ENCODE data around the gene TMEM151B.

GRCh38 chr6:44256775-44257024 is 13.6 kb upstream of the TMEM151B start:
- TF ChIP-seq CREB1 (IDR thresholded peaks at IDR 0.05) (no peak), CREB1 (CRISPR knock-in tag; IDR thresholded peaks at IDR 0.05) (no peak), CHD2 (IDR thresholded peaks at IDR 0.05; ENCODE audit: low read depth, low read length) (no peak), ZNF143 (CRISPR knock-in tag; IDR thresholded peaks at IDR 0.05) (no peak), TCF12 (IDR thresholded peaks at IDR 0.05) (no peak), TCF12 (CRISPR knock-in tag; IDR thresholded peaks at IDR 0.05) (no peak), ZBTB7A (CRISPR knock-in tag; IDR thresholded peaks at IDR 0.05) (no peak), EZH2 (conservative IDR thresholded peaks at IDR 0.05; ENCODE audit: low read depth, low read length) (no peak), DBP (CRISPR knock-in tag; IDR thresholded peaks at IDR 0.05; ENCODE audit: not compliant biosample characterization) (no peak), PCBP1 (IDR thresholded peaks at IDR 0.05; ENCODE audit: borderline replicate concordance, low read depth, low read length) (no peak), ZNF274 (CRISPR knock-in tag; IDR thresholded peaks at IDR 0.05) (no peak), RCOR2 (CRISPR knock-in tag; IDR thresholded peaks at IDR 0.05) (no peak)
- TF ChIP-seq, protein P1, sequence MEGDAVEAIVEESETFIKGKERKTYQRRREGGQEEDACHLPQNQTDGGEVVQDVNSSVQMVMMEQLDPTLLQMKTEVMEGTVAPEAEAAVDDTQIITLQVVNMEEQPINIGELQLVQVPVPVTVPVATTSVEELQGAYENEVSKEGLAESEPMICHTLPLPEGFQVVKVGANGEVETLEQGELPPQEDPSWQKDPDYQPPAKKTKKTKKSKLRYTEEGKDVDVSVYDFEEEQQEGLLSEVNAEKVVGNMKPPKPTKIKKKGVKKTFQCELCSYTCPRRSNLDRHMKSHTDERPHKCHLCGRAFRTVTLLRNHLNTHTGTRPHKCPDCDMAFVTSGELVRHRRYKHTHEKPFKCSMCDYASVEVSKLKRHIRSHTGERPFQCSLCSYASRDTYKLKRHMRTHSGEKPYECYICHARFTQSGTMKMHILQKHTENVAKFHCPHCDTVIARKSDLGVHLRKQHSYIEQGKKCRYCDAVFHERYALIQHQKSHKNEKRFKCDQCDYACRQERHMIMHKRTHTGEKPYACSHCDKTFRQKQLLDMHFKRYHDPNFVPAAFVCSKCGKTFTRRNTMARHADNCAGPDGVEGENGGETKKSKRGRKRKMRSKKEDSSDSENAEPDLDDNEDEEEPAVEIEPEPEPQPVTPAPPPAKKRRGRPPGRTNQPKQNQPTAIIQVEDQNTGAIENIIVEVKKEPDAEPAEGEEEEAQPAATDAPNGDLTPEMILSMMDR (CRISPR knock-in tag; IDR thresholded peaks at IDR 0.05): no peak
- TF ChIP-seq, protein P2, sequence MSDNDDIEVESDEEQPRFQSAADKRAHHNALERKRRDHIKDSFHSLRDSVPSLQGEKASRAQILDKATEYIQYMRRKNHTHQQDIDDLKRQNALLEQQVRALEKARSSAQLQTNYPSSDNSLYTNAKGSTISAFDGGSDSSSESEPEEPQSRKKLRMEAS (IDR thresholded peaks at IDR 0.05): no peak
- TF ChIP-seq, protein P3, sequence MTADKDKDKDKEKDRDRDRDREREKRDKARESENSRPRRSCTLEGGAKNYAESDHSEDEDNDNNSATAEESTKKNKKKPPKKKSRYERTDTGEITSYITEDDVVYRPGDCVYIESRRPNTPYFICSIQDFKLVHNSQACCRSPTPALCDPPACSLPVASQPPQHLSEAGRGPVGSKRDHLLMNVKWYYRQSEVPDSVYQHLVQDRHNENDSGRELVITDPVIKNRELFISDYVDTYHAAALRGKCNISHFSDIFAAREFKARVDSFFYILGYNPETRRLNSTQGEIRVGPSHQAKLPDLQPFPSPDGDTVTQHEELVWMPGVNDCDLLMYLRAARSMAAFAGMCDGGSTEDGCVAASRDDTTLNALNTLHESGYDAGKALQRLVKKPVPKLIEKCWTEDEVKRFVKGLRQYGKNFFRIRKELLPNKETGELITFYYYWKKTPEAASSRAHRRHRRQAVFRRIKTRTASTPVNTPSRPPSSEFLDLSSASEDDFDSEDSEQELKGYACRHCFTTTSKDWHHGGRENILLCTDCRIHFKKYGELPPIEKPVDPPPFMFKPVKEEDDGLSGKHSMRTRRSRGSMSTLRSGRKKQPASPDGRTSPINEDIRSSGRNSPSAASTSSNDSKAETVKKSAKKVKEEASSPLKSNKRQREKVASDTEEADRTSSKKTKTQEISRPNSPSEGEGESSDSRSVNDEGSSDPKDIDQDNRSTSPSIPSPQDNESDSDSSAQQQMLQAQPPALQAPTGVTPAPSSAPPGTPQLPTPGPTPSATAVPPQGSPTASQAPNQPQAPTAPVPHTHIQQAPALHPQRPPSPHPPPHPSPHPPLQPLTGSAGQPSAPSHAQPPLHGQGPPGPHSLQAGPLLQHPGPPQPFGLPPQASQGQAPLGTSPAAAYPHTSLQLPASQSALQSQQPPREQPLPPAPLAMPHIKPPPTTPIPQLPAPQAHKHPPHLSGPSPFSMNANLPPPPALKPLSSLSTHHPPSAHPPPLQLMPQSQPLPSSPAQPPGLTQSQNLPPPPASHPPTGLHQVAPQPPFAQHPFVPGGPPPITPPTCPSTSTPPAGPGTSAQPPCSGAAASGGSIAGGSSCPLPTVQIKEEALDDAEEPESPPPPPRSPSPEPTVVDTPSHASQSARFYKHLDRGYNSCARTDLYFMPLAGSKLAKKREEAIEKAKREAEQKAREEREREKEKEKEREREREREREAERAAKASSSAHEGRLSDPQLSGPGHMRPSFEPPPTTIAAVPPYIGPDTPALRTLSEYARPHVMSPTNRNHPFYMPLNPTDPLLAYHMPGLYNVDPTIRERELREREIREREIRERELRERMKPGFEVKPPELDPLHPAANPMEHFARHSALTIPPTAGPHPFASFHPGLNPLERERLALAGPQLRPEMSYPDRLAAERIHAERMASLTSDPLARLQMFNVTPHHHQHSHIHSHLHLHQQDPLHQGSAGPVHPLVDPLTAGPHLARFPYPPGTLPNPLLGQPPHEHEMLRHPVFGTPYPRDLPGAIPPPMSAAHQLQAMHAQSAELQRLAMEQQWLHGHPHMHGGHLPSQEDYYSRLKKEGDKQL (CRISPR knock-in tag; IDR thresholded peaks at IDR 0.05; ENCODE audit: low read depth): no peak

Measured in HepG2 (cell line).